Left lung (tissue), 10 donors: ENCODE results near the gene SEPTIN12. TPM values are rescaled to one million over a fixed set of nuclear protein-coding genes. Genes with fewer than 3 reads are reported as not detected.
"Not testable (repeated sequence)": the region's sequence is repeated elsewhere in the genome, so short reads cannot be mapped to it uniquely, and the experiment has no call there.

Experiments used
- ATAC-seq: fragments of 200-7000 bp; cut with Tn5 transposase; one replicate; pipeline ENCODE4 v1.9.1; 2020; ENCODE audit warnings: moderate library complexity
- DNase-seq, 4 donors: peaks; one replicate each; pipeline ENCODE4 v3.0.0-alpha.2; 2013 to 2020
- H3K27ac ChIP-seq, 2 donors: fragments of 200-600 bp; sonication (generic) in 1 of 2; one replicate each; pipeline versions ENCODE4 v1.5.0 to v1.8.0; 2020 to 2021
- H3K27me3 ChIP-seq, 2 donors: fragments of 200-600 bp; sonication (generic) in 1 of 2; one replicate each; pipeline versions ENCODE4 v1.5.0 to v1.8.0; 2020 to 2021
- H3K36me3 ChIP-seq, 2 donors: fragments of 200-600 bp; sonication (generic) in 1 of 2; one replicate each; pipeline versions ENCODE4 v1.5.0 to v1.8.0; 2020 to 2021
- H3K4me1 ChIP-seq, 2 donors: fragments of 200-600 bp; one replicate each; pipeline ENCODE4 v1.8.0; 2021
- H3K4me3 ChIP-seq, 2 donors: fragments of 200-600 bp; sonication (generic) in 1 of 2; one replicate each; pipeline versions ENCODE4 v1.5.0 to v1.8.0; 2020 to 2021; ENCODE audit warnings: mild to moderate bottlenecking in 1 of 2
- H3K9me3 ChIP-seq, 2 donors: fragments of 200-600 bp; sonication (generic) in 1 of 2; one replicate each; pipeline versions ENCODE4 v1.5.0 to v1.8.0; 2020 to 2021
- CTCF ChIP-seq, 2 donors: fragments of 200-600 bp; sonication (generic) in 1 of 2; IDR thresholded peaks; one replicate each; pipeline versions ENCODE4 v1.5.0 to v1.8.0; 2021; ENCODE audit warnings: antibody characterized with exemption in 2 of 2
- intact Hi-C, 2 donors: fragments of 100-400 bp; cut with DNase I; formaldehyde crosslinking; loops; one replicate each; pipeline versions ENCODE4 v1.11.2 to v1.14.2; 2022
- polyA plus RNA-seq, 6 donors: library from polyadenylated mRNA; unstranded; fragments of 120-200 nt; gene quantifications; one replicate each; pipeline ENCODE4 v1.2.1, GENCODE V29; 2013; ENCODE audit not compliant: insufficient read length in 6 of 6
- total RNA-seq, 2 donors: library from RNA; stranded (reverse); fragmentation: NEBNext Ultra II Directional; extraction: Animal tissue kit (Norgen Biotek cat#: 25700); gene quantifications; one replicate each; pipeline ENCODE4 v1.2.1, GENCODE V29; 2021
- donor health status: DM: no; HTN: yes; CAD: no.
- donor health status: DM: no; HTN: no; CAD: no.

Gene SEPTIN12
- total and polyA plus RNA-seq, 8 donors, result 0.28 to 14.6 (median 0.65) TPM; not detected in 5

- no peak overlapping the region for H3K4me3 ChIP-seq
- DNase-seq, result peak in 2 of 4 donors; percentile 45 to 64
- H3K27ac ChIP-seq, result no peak overlapping the region
These were observed 41.1 kb downstream of the SEPTIN12 start for GRCh38 chr16:4746991-4747574.

GRCh38 chr16:4746215-4746614 lies 41.9 kb downstream of the SEPTIN12 start:
- ATAC-seq (no peak), DNase-seq (peak in 1 of 4 donors; percentile 25)
- Histone ChIP-seq H3K36me3 (peaks cover 0 to 24% of the 10 kb centered on the region in 2 donors), H3K9me3 (no peaks in the 10 kb centered on the region), H3K4me3 (no peak overlapping the region), H3K4me1 (no peaks in the 10 kb centered on the region), H3K27me3 (no peaks in the 10 kb centered on the region), H3K27ac (no peak overlapping the region)
- intact Hi-C loops, result no loop called here
- TF ChIP-seq CTCF (IDR thresholded peaks at IDR 0.05), result no peak

More at GRCh38 chr16:4746991-4747574, 41.1 kb downstream of the SEPTIN12 start:
- Histone ChIP-seq H3K9me3 (no peaks in the 10 kb centered on the region), H3K27me3 (no peaks in the 10 kb centered on the region), H3K4me1 (no peaks in the 10 kb centered on the region), H3K36me3 (peaks cover 0 to 32% of the 10 kb centered on the region in 2 donors)
- no peak for ATAC-seq
- intact Hi-C loops, result no loop called here
- TF ChIP-seq CTCF (IDR thresholded peaks at IDR 0.05), result no peak

- Histone ChIP-seq H3K27me3 (no peaks in the 10 kb centered on the region), H3K4me1 (no peaks in the 10 kb centered on the region), H3K4me3 (no peak overlapping the region), H3K27ac (no peak overlapping the region), H3K9me3 (no peaks in the 10 kb centered on the region), H3K36me3 (peaks cover 0 to 14% of the 10 kb centered on the region in 2 donors)
- no peak for ATAC-seq
- peak in 1 of 4 donors; percentile 30 for DNase-seq
- no peak for TF ChIP-seq CTCF (IDR thresholded peaks at IDR 0.05)
- intact Hi-C loops, result no loop called here
These were observed 42.9 kb downstream of the SEPTIN12 start for GRCh38 chr16:4745274-4745569.

- DNase-seq (peak in 1 of 4 donors; percentile 55), ATAC-seq (no peak)
- Histone ChIP-seq H3K36me3 (peaks cover 0 to 9% of the 10 kb centered on the region in 2 donors), H3K4me1 (no peaks in the 10 kb centered on the region), H3K9me3 (no peaks in the 10 kb centered on the region), H3K27me3 (no peaks in the 10 kb centered on the region), H3K4me3 (no peak overlapping the region), H3K27ac (no peak overlapping the region)
- intact Hi-C loops, result no loop called here
- TF ChIP-seq CTCF (IDR thresholded peaks at IDR 0.05), result no peak
These were observed 43.4 kb downstream of the SEPTIN12 start for GRCh38 chr16:4744555-4745273.

GRCh38 chr16:4743226-4743878 lies 44.8 kb downstream of the SEPTIN12 start:
- Histone ChIP-seq H3K9me3 (no peaks in the 10 kb centered on the region), H3K4me1 (no peaks in the 10 kb centered on the region), H3K27me3 (no peaks in the 10 kb centered on the region), H3K4me3 (no peak overlapping the region), H3K27ac (no peak overlapping the region), H3K36me3 (no peaks in the 10 kb centered on the region)
- peak; percentile 47 for ATAC-seq
- DNase-seq, result peak in 1 of 4 donors; percentile 57
- intact Hi-C loops, result no loop called here
- TF ChIP-seq CTCF (IDR thresholded peaks at IDR 0.05), result no peak

- H3K27me3 ChIP-seq, ATAC-seq, intact Hi-C loops, H3K4me3 ChIP-seq, H3K9me3 ChIP-seq, H3K27ac ChIP-seq, H3K36me3 ChIP-seq: not testable (repeated sequence)
- peaks cover 6 to 13% of the 10 kb centered on the region in 2 donors for H3K4me1 ChIP-seq
- DNase-seq, result peak in 1 of 4 donors; percentile 35
These were observed 49.8 kb downstream of the SEPTIN12 start for GRCh38 chr16:4738370-4738769.
